C4-2B (cell line): ENCODE measurements around the gene SLC4A11.

Source experiments
- ZFX ChIP-seq: fragments of 450-650 bp; IDR thresholded peaks from 2 replicates; pipeline ENCODE4 v1.6.1; 2017
- TF ChIP-seq, protein P1 (sequence below): fragments of 450-650 bp; conservative IDR thresholded peaks from 2 replicates; pipeline ENCODE4 v1.5.1; 2017; ENCODE audit warnings: mild to moderate bottlenecking

GRCh38 chr20:3223651-3223993 is 15.4 kb downstream of the SLC4A11 start:
- TF ChIP-seq, protein P1, sequence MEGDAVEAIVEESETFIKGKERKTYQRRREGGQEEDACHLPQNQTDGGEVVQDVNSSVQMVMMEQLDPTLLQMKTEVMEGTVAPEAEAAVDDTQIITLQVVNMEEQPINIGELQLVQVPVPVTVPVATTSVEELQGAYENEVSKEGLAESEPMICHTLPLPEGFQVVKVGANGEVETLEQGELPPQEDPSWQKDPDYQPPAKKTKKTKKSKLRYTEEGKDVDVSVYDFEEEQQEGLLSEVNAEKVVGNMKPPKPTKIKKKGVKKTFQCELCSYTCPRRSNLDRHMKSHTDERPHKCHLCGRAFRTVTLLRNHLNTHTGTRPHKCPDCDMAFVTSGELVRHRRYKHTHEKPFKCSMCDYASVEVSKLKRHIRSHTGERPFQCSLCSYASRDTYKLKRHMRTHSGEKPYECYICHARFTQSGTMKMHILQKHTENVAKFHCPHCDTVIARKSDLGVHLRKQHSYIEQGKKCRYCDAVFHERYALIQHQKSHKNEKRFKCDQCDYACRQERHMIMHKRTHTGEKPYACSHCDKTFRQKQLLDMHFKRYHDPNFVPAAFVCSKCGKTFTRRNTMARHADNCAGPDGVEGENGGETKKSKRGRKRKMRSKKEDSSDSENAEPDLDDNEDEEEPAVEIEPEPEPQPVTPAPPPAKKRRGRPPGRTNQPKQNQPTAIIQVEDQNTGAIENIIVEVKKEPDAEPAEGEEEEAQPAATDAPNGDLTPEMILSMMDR: no peak
- TF ChIP-seq ZFX: no peak
